Activated CD8-positive, alpha-beta memory T cell treated with anti-CD3 and anti-CD28 coated beads for 36 hours (primary cell): Measurements from ENCODE around the gene PDCD2L. TPM values are rescaled to one million over a fixed set of nuclear protein-coding genes. Genes with fewer than 3 reads are reported as not detected.
"Not testable (repeated sequence)": the region's sequence is repeated elsewhere in the genome, so short reads cannot be mapped to it uniquely, and the experiment has no call there.

Experiments
- CTCF ChIA-PET: fragments of 350-600 bp; sonication (Branson Sonifier 250); formaldehyde crosslinking; loops from one replicate; lab custom pipeline; 2021; ENCODE audit warnings: antibody characterized with exemption; lab: Charles Lee
- POLR2A ChIA-PET: fragments of 350-600 bp; sonication (Branson Sonifier 250); formaldehyde crosslinking; loops from one replicate; lab custom pipeline; 2021; ENCODE audit warnings: antibody characterized with exemption; lab: Charles Lee
- total RNA-seq, 2 experiments: library from RNA; stranded (reverse); gene quantifications; one replicate each; pipeline ENCODE4 v1.2.3, GENCODE V29; 2021

PDCD2L gene
- total RNA-seq, 2 experiments from 2014 or later, result 38.2 to 40.3 TPM

GRCh38 chr19:34452723-34453122 lies 48.5 kb downstream of the PDCD2L start:
- ChIA-PET CTCF (interaction anchor here (0.6 to 1.1 kb wide), 2 partner anchors 53 to 1097 kb away, joined by 3 read pairs; no protein-coding TSS in a partner anchor), POLR2A (no interaction called here)

- ChIA-PET POLR2A (no interaction called here), CTCF (no interaction called here)
These were observed 49.9 kb downstream of the PDCD2L start for GRCh38 chr19:34454091-34454490.

GRCh38 chr19:34454685-34455084 lies 50.5 kb downstream of the PDCD2L start:
- CTCF ChIA-PET, result no interaction called here

GRCh38 chr19:34455783-34456480 lies 51.7 kb downstream of the PDCD2L start:
- CTCF ChIA-PET, POLR2A ChIA-PET: not testable (repeated sequence)

More at GRCh38 chr19:34454685-34455084, 50.5 kb downstream of the PDCD2L start:
- POLR2A ChIA-PET, result no interaction called here

- POLR2A ChIA-PET, result no interaction called here
These were observed 53.2 kb downstream of the PDCD2L start for GRCh38 chr19:34457446-34457845.

GRCh38 chr19:34458677-34459076 lies 54.5 kb downstream of the PDCD2L start:
- ChIA-PET POLR2A (no interaction called here), CTCF (interaction anchor here (0.7 kb wide), 1 partner anchor 27 kb away, joined by 5 read pairs; no protein-coding TSS in a partner anchor)

More at GRCh38 chr19:34457446-34457845, 53.2 kb downstream of the PDCD2L start:
- CTCF ChIA-PET, result no interaction called here

GRCh38 chr19:34459614-34460013 lies 55.4 kb downstream of the PDCD2L start:
- CTCF ChIA-PET, result no interaction called here
- POLR2A ChIA-PET, result interaction anchor here (0.5 kb wide), 1 partner anchor 75 kb away, joined by 3 read pairs; no protein-coding TSS in a partner anchor

GRCh38 chr19:34461375-34462100 lies 57.3 kb downstream of the PDCD2L start:
- CTCF ChIA-PET, result no interaction called here

GRCh38 chr19:34464785-34465184 lies 60.6 kb downstream of the PDCD2L start:
- CTCF ChIA-PET, POLR2A ChIA-PET: not testable (repeated sequence)

More at GRCh38 chr19:34461375-34462100, 57.3 kb downstream of the PDCD2L start:
- POLR2A ChIA-PET, result no interaction called here

GRCh38 chr19:34468409-34468808 lies 64.2 kb downstream of the PDCD2L start:
- ChIA-PET CTCF (no interaction called here), POLR2A (no interaction called here)

- CTCF ChIA-PET, POLR2A ChIA-PET: not testable (repeated sequence)
These were observed 64.8 kb downstream of the PDCD2L start for GRCh38 chr19:34469026-34469425.

- ChIA-PET POLR2A (no interaction called here), CTCF (no interaction called here)
These were observed 67.9 kb downstream of the PDCD2L start for GRCh38 chr19:34471906-34472700.

GRCh38 chr19:34474233-34474989 lies 70.2 kb downstream of the PDCD2L start:
- CTCF ChIA-PET, result interaction anchor here (1.4 kb wide), 1 partner anchor 28 kb away, joined by 3 read pairs; no protein-coding TSS in a partner anchor
- POLR2A ChIA-PET, result no interaction called here

GRCh38 chr19:34475026-34475974 lies 71.1 kb downstream of the PDCD2L start:
- ChIA-PET CTCF (no interaction called here), POLR2A (no interaction called here)
